ENCODE results near the gene SNAI3.

The SNAI3 gene

DNA sequence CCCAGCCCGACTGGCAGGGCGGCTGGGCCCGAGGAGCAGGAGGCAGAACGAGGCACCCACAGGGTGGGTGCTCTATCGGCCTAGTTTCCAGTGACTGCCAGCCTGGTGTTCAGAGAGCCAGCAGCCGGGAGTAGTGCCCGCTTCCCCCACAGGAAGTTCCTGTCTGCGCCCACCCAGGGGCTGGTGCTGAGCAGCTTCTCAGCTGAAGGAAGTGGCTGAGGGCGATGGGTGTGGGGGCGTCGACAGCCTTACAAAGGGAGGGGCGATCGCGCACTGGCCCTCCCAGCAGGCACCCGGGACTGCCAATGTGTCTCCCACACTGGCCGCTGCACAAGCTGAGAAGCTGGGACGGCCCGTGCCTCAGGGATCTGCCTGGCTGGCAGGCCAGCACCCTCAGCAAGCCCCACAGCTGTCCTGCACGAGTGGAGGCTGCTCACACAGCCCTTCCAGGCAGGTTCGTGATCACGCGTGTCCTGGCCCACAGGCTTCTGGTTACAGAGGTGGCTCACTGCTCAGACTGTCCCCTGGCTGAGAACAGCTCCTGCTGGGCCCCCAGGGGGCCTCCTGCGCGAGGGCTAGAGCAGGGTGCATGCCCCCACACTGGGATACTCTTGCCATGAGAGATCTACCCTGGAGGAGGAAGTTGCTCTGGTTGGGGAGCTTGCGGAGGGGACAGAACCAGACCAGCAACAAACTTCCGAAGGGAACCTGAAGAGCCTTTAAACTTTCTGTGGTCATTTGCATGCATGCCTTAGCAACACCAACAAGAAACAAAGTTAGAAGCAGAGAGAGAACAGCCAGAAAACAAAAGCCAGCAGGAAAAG lies 17.4 kb upstream of the SNAI3 start:
- DNase-seq, result no peak

DNA sequence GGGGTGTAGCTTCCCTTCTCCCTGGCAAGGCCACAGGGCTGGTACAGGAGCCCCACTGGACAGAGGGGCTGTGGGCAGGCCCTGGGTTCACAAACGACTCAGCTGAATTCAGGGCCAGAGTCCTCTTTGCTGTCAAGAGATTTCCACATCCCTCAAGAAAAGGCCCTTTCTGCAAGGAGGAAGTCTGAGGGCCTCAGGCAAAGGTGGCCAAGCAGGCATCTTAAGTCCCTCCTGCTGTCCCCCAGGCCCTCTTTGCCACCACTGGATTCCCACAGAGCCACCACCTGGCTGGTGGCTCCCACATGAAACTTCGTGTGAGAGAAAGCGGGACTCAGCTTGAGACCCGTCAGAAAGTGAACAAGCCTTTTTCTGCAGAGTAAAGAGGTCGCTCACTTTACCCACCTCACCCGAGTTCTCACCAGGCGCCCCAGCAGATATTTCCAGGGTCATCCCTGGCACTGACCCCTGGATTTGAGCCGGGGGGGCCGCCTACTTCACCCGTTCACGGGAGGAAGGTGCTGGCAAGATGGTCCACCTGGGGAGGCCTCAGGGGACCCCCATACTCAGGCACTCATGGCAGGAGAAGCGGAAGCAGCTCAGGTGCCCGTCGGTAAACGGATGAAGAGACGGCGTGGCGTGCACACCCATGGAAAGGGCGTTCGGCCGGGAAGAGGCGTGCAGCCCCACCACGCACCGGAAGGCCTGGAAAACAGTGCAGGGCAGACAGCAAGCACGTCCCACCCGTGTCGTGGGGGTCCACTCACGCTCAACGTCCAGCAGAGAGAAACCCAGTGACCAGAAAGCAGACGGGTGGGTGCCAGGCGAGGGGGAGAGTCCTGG lies 16.3 kb upstream of the SNAI3 start:
- DNase-seq, result no peak

DNA sequence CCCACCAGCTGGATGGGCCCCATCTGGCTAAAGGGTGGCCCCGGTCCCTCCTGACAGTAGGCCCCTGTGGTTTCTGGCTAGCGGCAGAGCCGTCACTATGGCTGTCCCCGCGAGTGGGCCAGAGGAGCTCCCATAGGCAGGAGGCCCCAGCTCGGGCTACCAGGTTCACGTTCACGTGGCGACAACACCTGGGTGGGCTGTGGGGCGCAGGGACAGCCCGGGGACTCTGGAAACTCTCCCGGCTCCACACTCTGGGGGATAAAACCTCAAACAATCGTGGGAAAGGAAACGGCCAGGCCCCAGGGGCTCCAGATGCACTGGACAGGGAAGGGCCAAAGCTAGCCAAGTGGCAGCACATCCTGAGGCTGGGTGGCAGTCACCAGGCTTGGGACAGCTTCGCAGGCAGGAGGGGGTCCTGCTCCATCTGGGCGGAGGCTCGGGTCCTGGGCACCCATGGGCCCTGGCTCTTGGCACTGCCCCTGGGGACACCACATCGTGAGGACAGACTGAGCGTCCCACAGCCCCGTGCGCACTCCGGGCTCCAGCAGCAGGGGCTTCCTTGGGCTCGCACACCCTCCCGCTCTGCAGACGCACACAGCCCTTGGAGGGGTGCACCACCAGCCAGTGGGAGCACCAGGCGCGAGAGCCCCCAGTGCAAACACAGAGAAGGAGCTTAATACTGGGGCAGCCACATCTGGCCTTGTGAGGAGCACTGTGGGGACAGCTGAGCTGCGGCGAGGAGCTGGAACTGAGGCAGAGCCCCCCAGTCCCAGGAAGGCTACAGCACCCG lies 15.5 kb upstream of the SNAI3 start:
- no peak for DNase-seq

DNA sequence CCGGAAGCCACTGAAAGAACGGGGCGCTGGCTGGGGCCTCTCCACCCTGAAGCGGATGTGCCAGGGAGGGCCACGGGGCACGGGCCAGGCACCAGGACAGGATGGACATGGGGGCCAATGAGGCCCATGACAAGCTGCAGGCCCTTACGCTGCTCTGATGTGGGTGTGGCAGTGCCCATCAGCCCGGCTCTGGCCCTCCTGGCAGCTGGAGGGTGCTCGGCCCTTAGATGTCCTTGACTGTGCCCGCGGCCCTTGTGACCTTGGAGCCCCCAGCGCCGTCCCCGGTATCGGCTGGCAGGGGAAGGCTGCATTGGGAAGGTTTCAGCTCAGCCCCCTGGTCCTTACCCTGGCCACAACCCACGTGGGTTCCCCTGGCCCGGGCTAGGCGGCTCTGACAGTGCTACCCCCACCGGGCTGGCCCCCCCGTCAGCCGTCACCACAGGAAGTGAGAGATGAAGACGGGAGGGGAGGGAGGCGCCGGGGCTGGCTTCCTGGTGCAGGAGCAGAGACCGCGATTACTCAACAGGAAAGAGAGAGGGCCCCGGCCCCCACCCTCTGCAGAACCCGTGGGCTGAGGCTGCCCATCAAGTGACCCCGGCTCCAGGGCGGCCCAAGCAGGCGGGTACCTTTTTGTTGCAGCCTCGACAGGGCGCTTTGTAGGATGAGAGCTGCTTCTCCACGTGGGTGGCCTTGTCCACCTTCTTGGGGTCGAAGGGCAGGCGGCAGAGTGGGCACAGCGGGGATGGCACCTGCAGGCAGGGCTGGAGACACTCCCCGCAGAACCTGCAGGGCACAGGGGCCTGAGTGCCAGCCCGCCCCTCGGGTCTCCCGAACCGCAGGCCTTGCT lies 14.6 kb upstream of the SNAI3 start:
- no peak for DNase-seq

DNA sequence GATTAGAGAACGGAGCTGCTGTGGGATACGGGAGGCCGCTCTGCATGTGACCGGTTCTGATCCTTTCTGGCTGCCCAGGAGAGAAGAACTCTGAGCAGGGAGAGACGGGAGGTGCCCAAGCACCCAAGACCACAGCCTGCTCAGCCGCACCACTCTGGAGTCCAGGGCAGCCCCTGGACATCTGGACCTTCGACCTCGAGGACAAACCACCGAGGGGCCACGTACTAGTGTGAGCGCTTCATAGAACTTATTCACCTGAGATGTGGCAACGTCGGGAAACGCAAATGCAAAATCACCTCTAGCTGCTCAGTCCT lies 14.0 kb upstream of the SNAI3 start:
- no peak for DNase-seq

DNA sequence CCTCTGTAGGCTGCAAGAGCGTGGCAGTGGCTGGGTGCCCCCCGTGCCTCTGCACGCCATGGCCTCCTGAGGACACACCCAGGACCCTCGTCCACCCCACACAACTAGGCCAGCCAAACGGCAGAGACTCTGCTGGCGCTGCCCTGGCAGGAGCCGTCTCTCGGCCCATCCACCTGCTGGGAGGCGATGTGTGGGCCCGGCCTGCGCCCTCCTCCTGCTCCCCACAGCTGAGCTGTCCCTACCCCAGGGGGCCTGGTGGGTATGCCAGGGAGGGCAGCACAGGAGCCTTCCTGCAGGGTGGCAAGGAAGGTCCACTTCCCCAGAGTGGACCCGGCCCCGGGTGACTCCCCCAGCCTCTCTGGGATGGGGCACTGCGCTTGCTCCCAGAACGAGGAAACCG lies 12.9 kb upstream of the SNAI3 start:
- DNase-seq, result no peak

DNA sequence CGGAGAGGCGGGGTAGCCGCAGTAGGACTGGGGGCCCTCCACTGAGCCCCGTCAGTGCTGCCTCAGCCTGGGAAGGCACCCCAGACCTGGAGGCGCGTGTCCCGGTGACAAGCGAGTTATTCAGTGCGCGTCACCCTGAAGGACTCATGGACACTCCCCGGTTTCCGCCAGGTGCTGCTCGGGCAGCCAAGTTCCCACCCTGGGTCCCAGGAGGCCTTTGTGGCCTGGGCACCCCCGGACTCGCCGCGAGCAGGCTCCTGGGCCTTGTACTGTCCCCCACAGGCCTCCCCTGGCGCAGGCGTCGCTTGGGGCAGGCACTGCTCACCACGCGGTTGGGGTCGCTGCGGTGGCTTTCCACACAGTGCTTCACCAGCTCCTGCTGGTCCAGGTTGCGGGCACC lies 12.3 kb upstream of the SNAI3 start:
- DNase-seq, result no peak

DNA sequence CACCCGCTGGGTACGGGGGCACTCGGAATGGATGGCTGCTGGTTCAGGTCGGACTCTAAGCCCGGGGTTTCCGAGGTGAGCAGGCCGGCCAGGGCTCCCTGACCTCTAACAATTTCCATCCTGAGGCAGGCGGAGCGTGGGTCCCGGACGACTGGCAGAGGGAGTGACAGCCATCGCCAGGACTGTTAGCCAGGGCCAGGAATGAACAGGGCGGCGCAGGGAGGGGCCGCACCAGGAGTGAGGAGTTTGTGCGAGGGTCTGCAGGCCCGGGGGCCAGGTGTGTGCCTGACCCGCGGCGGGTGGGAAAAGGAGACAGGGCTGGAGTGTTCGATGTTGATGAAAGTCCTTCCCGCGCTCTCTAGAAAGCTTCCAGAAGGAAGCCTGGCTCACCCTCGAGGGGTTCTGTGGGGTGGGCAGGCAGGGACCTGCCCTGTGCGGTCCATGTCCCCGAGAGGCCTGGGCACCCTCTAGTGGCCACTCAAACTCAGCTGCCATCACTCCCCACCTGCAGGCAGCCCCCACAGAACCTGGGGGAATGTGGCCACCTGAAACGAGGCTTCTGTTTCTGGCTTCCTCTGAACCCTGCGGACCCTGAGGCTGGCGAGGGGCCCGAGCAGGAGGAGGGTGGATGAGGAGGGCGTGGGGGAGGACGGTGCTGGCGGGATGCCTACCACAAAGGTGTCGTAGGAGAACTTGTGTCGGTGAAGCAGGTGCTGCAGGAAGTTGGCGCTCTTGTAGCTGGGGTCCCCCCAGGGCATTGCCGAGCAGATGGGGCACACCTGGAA lies 11.7 kb upstream of the SNAI3 start:
- DNase-seq, result no peak

DNA sequence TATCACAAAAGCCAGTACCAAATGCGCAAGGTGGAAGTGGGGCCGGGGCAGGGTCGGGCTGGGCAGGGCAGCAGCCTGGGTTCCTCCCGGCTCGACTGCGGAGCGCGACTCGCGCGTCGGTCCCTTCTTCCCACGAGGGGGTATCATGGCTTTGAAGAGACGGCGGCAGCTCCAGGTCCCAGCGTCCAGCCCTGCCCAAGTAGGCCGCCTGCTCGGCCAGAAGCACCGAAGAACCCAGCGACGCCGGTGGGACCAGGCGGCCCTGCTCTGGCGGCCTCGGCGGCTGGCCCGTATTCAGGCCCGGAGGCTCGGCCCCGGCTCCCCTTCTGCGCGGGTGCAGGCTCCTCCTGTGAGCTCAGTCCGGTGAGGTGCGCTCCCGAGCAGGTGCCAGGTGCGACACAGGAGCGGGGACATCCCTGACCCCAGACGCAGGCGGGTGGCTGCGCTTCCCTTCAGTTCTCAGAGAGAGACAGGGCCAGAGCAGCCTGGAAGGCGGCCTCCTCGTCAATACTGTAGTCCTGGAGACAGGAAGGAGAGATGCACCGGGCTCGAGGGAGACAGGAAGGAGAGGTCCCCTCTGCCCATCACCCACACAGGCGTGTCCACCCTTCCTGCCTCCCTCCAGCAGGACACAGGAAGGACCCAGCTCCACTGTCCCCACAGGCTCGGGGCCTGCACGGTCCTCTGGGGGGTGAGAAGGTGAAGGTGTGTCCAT lies 11.0 kb upstream of the SNAI3 start:
- DNase-seq, result no peak

DNA sequence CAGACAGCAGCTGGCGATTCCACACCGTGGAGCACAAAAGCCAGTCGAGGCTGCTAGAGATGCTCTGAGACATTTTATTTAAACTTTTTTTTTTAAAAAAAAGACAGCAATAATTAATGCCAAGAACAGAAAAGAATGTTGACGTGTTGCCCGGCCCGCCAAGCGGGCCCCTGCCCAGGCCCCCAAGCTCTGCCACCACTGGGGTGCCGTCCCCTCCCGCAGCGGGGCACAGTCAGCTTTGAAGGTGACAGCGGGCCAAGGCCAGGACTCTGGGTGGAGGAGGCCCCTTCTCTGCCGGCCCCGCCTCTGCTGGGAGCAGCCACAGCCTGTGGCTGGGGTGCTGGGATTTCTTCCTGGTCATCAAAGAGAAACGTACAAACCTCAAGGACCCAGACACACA lies 10.1 kb upstream of the SNAI3 start:
- DNase-seq, result no peak

DNA sequence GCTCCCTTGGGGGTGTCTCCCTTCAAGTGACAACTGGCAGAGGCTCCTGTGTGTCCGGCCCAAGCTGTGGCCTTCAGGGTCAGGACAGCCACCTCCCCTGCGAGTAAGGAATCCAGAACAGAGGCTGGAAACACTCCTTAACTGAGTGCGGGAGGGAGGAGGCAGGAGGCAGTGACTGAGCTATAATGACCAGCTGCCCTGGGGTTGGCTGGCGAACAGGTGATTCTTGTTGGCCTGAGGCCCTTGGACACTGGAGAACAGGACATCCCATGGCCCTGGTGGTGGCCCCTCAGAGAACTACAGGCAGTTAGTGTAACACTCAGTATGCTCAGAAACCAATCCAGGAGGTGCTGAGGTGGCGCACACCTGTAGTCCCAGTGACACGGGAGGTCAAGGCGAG lies 9.4 kb upstream of the SNAI3 start:
- DNase-seq, result no peak

DNA sequence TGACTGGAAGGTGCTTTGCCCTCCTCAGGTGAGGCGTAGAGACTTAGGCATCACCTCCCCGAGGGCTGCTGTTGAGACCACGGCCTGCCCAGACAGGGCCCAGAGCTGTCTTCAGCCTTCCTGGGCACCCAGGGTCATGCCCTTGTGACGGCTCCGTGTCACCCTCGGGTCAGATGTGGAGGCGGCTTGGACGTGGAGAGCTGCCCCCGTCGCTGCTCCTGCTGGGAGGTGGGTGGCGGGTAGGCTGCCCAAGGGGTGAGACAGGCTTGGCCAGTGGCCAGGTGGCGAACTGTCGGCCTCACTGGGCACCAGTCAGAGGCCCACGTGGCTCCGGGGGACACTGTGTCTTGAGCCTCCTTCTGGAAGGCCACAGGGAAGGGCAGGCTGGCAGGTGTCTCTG lies 8.9 kb upstream of the SNAI3 start:
- no peak for DNase-seq

DNA sequence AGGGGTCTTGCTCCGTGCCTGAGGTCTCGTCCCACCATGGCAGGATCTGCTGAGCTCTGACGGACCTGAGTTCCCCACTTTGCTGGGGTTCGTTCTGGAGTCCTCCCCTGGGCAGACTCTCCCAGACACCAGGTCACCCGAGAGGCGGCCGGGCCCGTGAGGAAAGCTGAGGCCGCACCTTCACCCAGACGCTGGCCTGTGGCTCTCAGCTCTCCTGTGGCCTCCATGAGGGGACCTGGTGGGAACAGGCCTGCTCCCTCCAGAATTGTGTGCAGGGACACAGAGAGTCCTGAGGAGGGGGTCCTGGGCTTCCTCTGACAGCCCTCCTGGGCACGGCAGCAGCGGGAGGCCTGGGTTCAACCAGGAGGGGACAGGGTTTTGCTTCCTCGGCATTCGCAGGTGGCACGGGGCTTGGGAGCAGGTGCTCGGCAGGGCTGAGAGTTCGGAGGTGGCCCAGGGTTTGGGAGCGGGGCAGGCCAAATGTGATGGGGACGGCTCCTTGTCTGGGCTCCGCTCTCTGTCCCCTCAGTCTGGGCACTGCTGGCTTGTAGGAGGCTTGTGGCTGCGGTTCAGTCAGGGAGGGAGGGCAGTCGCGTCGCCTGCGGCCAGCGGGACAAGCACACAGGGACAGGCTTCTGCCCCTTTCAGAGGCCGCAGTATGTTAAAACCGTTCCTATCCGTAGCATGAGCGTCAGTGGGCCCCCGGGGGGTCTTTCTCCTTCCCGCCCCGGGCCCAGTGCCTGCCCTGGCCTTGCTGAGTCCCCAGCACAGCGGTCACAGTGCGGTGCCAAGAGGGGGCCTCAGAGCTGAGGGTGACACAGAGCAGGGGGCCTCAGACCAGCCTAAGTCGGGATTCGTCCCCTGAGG lies 8.1 kb upstream of the SNAI3 start:
- DNase-seq, result no peak

DNA sequence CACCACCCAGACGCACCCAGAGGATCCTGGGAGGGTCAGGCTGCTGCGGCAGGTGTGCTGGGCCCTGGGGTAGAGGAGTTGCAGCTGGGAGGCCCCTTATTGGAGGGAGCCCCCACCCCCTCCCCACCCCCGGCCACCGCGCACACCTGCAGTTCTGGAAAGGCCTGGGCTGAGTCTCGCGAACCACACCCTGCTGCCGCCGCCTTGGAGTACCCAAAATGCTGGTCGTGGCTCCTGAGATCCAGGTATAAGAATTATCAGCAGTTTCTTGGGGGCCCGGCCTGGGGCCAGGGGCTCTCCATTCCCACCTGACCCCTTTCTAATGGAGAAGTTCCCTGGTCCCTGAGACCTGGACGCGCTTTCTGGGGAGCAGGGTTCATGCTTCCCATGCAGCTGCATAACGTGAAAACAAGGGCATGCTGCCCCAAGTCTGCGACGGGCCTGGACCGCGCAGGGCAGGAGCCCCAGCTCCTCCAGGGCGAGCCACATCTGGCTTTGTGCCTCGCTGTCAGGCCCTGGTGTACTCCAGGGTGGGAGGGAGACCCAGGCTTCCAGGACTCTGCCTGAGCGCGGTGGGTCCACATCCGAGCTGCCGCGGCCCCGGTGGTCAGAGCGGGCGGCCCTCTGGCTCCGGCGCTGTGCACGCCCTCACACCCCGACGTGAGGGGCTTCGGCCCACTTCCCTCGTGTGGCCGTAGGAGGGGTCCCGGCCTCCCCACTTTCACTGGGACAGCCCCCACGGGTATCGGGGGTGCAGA lies 7.3 kb upstream of the SNAI3 start:
- no peak for DNase-seq

DNA sequence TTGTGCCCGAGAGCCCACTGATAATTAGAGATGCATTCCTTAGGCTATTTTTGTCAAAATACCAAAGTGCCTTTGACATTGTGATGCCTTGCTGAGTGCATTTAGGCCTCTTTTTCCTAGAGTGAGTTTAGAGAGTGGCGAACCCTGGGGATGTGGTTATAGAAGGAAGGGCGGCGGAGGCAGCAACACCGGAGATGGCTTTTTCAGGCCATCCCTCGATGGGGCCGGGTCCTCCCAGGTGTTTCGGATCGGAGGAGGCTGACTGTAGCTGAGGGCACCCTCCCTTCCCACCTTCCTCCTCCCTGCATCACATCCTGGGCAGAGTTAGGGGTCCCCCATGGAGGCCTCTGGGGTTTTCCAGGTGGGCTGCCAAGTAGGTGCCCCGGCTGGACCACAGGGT lies 6.6 kb upstream of the SNAI3 start:
- DNase-seq, result no peak

DNA sequence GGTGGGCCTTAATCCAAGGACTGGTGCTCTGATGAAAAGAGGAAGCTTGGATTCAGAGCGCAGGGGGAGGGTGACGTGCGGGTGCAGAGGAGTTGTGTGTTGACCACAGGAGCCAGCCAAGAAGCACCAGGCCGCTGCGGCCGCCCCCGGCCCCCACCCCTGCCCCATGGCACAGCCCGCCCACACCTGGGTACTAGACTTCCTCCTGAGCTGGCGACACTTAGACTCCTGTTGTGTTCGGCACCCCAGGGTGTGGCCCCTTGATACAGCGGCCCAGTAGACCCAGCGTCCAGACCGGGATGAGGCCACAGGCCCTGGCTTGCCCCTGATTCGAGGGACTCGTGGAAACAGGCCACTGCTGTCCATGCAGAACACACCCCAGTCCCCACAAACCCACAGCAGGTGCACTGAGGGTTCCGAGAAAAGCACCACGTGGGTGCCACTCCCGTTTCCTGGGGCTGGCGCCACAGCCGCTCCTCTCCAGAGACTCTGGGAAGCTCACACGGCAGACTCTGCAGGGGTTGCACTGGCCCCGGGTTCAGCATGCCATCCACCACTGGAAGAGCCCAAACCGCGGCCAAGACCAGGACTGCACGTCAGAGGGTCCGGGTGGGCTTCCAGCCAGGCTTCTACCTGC lies 5.7 kb upstream of the SNAI3 start:
- DNase-seq, result no peak

DNA sequence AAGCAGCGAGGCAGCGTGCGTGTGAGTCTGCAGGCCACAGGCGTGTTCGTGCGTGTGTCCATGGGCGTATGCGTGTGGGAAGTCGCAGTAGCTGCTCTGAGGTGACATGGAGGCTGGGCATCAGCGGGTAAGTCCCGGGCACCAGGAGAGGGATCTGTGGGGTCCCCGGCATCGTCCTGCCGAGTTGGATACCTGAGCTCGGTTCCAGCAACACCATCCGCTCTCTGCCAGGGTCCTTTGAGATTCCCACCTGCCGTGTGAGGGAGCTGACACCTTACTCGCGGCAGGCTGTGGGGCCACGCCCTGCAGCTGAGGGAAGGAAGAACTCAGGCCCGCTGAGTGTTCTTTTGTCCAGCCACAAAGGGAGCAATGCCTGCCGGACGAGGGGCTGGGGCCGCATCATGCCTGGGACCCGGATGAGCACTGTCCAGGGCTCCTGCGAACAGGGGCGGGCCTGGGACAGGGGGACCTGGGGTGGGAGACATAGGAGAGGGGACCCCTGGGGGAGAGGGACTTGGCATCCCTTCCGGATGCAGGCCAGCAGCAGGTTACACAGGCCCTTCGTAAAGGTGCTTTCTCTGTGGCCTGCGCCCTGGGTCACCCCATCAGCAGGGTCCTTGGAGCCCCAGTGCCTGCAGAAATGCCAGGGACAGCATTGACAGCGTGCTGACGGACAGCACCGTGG lies 5.0 kb upstream of the SNAI3 start:
- DNase-seq, result no peak

Data from NCI-H774 (cell line).